ENCODE measurements around the gene PARP15.

Gene PARP15

DNA sequence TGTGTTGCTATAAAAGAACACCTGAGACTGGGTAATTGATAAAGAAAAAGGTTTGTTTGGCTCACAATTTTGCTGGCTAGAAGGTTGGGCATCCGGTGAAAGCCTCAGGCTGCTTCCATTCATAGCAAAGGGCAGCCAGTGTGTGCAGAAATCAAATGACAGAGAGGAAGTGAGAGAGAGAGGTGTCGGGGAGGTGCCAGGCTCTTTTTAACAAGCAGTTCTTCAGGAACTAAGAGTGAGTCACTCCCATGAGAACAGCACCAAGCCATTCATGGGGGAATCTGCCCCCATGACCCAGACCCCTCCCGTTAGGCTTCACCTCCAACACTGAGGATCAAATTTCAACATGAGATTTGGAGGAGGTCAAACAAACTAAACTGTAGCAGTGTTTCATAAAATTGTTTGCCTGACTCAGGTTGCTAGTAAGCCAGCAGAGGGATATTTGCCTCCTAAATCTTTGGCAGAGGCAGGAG, 4.5 kb upstream of the PARP15 start:
- DNase-seq (ENCODE audit: low spot score) = no peak

DNA sequence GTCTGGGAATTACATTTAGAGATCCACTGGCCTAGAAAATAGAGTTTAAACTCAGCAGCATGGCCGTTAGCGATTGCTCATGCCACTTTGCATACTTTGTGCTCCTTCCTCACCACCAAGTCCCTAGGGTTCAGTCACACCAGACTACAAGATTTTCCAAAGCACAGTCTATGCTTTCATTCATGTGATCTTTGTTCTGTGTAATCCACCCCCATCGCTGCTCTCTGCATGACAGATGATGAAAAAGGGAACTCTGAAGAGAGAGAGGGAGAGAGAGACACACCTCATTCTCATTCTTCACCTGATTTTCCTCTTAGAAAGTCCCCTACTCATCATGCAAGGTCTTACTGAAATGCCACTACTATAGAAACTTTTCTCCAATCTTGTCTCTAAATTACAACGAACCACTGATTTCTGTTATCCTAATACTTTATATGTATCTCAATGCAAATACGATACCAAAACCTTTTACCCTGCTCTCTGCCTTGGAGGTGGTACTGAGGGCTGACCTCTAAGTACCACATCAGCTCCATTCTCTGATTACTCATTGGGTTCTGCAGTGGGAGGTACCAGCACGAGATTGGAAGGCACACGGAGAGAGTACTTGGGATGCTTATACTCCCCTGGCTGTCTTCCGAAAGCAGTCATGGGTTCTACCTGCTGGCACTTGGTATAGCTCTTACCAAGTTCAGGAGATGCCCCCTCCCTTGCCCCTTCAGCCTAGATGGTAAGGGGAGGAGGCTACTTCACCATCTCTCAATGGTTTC, 1.1 kb upstream of the PARP15 start:
- DNase-seq (ENCODE audit: low spot score) = no peak

DNA sequence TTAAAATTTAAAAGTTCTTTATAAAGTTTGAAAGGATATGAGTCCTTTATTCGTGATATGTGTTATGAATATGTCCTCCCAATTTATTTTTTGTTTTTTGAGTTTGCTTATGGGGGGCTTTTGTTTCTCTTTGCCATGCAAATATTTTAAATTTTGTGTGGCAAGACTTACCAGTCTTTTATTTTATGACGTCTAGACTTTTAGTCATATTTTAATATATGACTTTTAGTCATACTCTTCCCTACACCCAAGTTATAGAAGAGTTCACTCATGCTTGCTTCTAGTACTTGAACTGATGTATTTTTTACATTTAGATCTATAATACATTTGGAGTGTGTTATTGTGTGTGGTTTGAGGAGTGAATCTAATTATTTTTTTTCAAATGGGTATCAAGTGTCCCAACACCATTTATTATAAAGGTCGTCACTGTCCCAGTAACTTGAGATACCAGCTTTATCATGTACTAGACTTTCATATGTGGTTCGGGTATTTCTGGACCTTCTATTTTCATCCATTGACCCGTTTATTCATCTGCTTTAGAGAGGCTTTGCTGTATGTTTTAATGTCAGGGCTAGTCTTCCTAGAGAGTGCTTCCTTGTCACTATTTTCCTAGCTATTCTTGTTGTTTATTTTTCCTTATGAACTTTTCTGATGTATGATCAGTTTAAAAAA, 755 bp downstream of the PARP15 start:
- no peak for DNase-seq (ENCODE audit: low spot score)

- no peak for DNase-seq (ENCODE audit: low spot score)
These were observed 3.0 kb downstream of the PARP15 start for GRCh38 chr3:122580470-122580869.

GRCh38 chr3:122581622-122582021, 4.2 kb downstream of the PARP15 start:
- DNase-seq (ENCODE audit: low spot score) = no peak

DNA sequence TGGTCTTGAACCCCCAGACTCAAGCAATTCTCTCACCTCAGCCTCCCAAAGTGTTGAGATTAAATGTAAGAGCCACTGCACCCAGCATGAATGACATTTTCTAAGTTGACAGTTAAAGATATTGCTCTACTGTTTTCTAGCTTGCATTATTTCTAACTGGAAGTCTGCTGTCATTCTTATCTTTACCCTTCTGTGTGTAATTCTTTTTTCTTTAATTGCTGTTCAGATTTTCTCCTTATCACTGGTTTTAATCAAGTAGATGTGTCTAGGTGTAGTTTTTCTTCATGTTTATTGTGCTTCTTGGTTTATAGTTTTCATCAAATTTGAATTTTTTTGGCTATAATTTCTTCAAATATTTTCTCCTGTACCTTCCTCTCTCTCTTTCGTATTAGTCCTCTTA, 4.9 kb downstream of the PARP15 start:
- no peak for DNase-seq (ENCODE audit: low spot score)

DNA sequence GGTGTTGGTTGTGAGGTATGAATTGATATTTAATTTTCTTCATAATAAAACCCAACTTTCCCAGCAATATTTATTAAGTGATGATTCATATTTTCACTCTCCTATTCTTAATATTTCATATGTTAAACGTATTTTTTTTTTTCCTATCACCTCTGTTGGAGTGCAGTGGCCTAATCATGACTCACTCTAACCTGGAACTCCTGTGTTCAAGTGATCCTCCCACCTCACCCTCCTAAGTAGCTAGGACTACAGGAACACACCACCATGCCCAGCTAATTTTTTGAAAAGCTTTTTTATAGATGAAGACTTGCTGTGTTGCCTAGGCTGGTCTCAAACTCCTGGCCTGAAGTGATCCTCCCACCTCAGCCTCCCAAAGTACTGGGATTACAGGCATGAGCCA, 8.6 kb downstream of the PARP15 start:
- no peak for DNase-seq (ENCODE audit: low spot score)

- no peak for DNase-seq (ENCODE audit: low spot score)
These were observed 9.5 kb downstream of the PARP15 start for GRCh38 chr3:122586773-122587485.

DNA sequence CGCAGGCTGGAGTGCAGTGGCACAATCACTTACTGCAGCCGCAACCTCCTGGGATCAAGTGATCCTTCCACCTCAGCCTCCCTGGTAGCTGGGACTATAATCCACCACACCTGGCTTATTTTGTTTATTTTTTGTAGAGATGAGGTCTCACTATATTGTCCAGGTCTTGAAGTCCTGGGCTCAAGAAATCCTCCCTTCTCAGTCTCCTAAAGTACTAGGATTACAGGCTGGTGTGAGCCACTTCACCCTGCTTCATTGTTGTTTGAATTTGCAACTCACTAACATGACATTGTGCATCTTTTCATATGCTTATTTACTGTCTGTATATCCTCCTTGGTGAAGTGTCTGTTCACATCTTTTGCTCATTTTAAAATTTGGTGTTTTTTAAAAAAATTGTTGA, 10.1 kb downstream of the PARP15 start:
- no peak for DNase-seq (ENCODE audit: low spot score)

GRCh38 chr3:122589297-122589696, 11.8 kb downstream of the PARP15 start:
- DNase-seq (ENCODE audit: low spot score) = no peak

DNA sequence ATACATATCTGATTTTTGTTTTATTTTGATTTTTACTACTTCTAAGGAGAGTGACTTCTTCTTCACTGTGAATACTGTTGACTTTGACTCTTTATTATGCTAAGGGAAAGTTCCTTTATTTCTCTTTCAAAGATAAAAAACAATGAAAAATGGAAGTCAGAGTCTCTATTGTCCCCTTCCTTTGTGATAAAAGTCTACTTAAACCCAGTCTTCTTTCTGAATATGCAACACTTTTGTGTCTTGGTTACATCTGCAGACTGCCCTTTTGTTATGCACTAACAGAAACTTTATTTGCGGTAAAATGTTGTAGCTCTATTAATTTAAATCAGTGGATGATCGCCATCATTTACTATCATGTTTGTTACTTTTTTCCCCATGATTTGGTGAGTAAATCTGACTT, 13.2 kb downstream of the PARP15 start:
- DNase-seq (ENCODE audit: low spot score) = no peak

DNA sequence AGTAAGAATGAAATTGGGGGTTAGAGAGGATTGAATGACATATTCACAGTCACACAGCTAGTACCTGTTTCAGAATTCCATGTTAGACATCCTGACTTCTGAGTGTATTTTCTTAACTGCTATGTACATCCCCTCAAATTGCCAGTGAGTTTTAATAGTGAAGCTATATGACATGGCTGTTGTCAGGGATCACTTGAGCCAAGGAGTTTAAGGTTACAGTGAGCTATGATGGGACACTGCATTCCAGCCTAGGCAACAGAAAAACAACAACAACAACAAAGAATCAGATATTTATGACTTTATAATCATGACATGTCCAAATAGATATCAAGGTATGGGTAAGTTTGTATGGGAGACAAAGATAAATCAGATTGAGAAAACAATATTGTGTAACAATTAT, 16.6 kb downstream of the PARP15 start:
- DNase-seq (ENCODE audit: low spot score) = no peak

- DNase-seq (ENCODE audit: low spot score) = no peak
These were observed 20.7 kb downstream of the PARP15 start for GRCh38 chr3:122598151-122598550.

DNA sequence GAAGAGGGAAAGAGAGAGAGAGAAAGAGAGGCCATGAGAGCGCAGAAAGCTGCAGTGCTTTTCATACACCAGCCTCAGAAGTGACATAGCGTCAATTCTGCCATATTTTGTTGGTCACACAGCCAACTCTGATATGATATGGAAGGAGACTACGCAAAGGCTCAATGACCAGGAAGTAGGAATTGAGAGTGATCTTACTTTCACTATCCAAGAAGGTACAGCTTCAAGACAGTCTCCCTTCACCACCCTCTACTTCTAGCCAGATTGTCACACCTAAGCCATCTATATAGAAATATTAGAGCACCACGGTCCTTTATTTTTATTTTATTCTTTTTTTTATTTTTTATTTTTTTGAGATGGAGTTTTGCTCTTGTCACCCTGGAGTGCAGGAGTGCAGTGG, 21.1 kb downstream of the PARP15 start:
- DNase-seq (ENCODE audit: low spot score) = no peak

DNA sequence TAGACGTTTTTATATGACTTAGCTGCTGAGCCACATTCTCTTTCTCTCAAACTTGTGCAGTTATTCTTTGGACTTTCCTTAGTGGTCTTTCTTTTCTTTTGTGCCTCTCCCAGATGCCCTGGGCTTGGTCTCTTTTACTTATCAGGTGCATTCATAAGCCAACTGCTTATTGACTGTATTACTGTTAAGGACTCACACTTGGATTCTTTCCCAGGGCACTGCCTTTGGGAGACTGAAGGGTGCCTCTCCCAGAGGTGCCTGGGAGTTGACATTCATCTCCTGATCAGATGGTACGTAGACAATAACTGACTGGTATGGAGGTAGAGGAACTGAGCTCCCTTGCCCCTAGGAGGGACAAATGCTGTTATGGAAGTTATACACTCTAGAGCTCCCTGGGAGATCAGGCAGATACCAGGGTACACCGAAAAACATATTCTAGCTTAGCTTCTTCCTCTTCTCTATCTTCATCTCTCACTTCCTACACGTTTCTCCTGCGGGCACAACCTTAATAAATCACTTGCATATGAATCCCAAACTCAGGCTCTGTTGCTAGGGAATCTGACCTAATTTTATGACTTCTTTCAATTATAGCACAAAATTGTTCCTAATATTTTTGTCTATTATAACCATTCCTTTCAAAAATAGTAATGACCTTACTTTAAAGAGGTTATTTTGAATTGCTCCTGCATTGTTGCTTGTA, 24.7 kb downstream of the PARP15 start:
- DNase-seq (ENCODE audit: low spot score) = no peak

- no peak for DNase-seq (ENCODE audit: low spot score)
These were observed 25.6 kb downstream of the PARP15 start for GRCh38 chr3:122603056-122603455.

GRCh38 chr3:122606330-122606729, 28.9 kb downstream of the PARP15 start:
- no peak for DNase-seq (ENCODE audit: low spot score)

GRCh38 chr3:122608916-122609315, 31.5 kb downstream of the PARP15 start:
- DNase-seq (ENCODE audit: low spot score) = no peak

- no peak for DNase-seq (ENCODE audit: low spot score)
These were observed 32.5 kb downstream of the PARP15 start for GRCh38 chr3:122609798-122610559.

GRCh38 chr3:122612696-122613095, 35.2 kb downstream of the PARP15 start:
- DNase-seq (ENCODE audit: low spot score) = no peak

GRCh38 chr3:122615303-122615702, 37.9 kb downstream of the PARP15 start:
- no peak for DNase-seq (ENCODE audit: low spot score)

- DNase-seq (ENCODE audit: low spot score) = no peak
These were observed 41.2 kb downstream of the PARP15 start for GRCh38 chr3:122618614-122619013.
